Body of pancreas (tissue), 4 donors: ENCODE data around the gene BZW1.

Experiments
- CTCF ChIP-seq, 7 experiments: fragments of 450-650 bp in 4 of 7; fragments of 200-600 bp in 3 of 7; sonication (generic) in 3 of 7; IDR thresholded peaks; one replicate each; pipeline ENCODE4 v1.5.1; 2016 to 2019; ENCODE audit warnings: antibody characterized with exemption in 7 of 7
- POLR2A ChIP-seq, 3 donors: fragments of 450-650 bp; IDR thresholded peaks; one replicate each; pipeline ENCODE4 v1.6.1; 2016; ENCODE audit warnings: antibody characterized with exemption in 3 of 3, mild to moderate bottlenecking in 2 of 3

GRCh38 chr2:200860092-200860795 is 48.5 kb downstream of the BZW1 start:
- TF ChIP-seq POLR2A (IDR thresholded peaks at IDR 0.05) = peak in 2 of 3 donors; percentile 41 to 44
- no peak for TF ChIP-seq CTCF (IDR thresholded peaks at IDR 0.05)
